ENCODE data around the gene LYSMD1.

The LYSMD1 gene

GRCh38 chr1:151135433-151136385 lies 30.0 kb downstream of the LYSMD1 start:
- ATAC-seq = no peak

DNA sequence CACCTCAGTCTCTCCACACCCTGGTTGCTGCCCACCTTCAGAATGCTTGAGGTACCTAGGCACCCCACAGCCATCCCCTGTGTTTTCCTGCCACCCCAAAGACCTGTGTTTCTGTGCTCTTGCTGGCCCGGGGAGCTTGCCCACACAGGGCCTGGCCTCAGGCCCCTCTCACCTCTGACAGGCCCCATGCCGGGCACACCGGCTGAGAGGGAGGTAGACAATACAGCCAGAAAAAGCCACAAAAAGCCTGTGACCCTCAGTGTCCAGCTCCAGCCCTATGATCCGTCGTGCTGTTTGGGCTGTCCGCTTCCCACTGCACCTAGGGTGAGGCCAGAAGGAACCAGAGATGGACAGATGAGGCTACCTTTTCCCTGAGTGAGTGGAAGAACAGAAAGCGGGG lies 30.7 kb downstream of the LYSMD1 start:
- no peak for ATAC-seq

- ATAC-seq = no peak
Observed at GRCh38 chr1:151134396-151134795, 31.3 kb downstream of the LYSMD1 start.

DNA sequence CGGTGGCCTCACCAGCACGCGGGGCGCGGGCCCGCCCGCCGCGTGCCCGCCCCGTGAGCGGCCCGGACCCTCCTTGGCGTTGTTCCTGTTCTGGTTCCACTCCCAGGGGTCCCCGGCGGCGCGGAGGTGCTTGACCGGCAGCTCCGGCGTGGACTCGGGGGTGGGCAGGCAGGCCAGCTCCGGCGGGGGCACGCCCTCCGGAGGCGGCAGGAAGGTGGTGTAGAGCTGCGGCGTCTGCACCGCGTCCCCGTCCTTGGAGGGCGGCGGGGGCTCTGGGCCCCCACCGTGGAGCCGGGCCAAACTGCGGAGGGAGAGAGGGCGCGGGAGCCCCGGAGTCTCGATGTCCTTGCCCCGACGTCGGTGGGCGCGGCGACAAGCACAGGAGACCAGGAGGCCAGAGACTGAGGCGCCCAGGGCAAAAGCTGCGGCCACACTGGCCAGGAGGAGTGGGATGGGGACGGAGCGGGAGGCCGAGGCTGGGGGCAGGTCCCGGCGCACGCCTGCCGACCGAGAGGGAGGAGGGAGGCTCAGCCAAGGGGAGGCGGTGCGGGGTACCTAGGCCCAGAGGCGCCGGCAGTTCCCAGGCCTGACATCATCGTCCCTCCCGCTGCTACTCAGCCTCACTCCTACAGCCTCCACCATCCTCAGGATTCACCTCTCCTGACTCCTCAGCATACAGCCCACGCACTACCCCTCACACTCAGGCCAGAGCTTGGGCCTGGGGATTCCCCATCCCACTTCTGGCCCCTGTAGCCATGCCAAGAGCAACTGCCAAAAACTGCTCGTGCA lies 32.5 kb downstream of the LYSMD1 start:
- ATAC-seq = no peak

- ATAC-seq = no peak
Observed at GRCh38 chr1:151132335-151133017, 33.2 kb downstream of the LYSMD1 start.

GRCh38 chr1:151131701-151132334 lies 33.9 kb downstream of the LYSMD1 start:
- ATAC-seq = no peak

GRCh38 chr1:151130987-151131586 lies 34.6 kb downstream of the LYSMD1 start:
- ATAC-seq = peak; percentile 99 to 100

GRCh38 chr1:151128800-151129199 lies 36.9 kb downstream of the LYSMD1 start:
- no peak for ATAC-seq

DNA sequence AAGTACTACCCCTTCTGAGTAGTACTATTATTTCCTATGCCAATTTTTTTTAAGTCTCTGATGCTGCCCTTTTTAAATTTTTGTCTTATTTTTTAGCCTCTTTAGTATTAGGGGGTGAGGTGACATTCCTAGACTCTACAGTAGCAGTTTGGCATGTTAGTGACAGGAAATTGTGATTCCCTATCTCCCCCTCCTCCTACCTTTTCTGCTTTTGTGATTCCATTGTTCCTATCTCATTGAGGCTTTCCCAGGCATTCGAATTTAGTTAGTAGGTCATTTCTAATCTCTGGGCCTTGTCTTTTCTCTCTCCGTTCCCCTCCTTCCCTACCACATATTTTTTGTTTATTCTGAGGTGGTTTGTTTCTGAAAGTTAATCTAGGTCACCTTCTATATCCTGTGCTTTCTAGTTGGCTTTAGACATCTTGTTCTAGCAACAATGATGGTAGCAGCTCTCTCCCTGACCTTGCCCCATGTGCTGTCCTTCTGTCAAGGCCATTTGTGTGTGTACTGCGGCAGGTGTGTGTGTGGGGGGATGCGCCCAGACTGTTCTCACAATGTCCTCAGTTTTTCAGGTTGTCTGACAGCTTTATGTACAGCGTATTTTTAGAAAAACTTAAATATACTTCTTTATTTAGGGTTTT lies 40.8 kb downstream of the LYSMD1 start:
- ATAC-seq = no peak

- no peak for ATAC-seq
Observed at GRCh38 chr1:151113877-151114276, 51.8 kb downstream of the LYSMD1 start.
